IPS-18c (cell line): ENCODE measurements around the gene ST6GALNAC4.

ENCODE experiments used
- H3K4me3 ChIP-seq: 2 replicates; pipeline ENCODE4 v1.7.0; 2013; ENCODE audit warnings: low read depth, mild to moderate bottlenecking, low read length, moderate library complexity; ENCODE audit not compliant: insufficient read depth
- H3K9me3 ChIP-seq: one replicate; pipeline ENCODE4 v1.6.1; 2013; ENCODE audit warnings: mild to moderate bottlenecking, low read length, moderate library complexity; ENCODE audit not compliant: control insufficient read depth, insufficient read depth

The ST6GALNAC4 gene

GRCh38 chr9:127950513-127951289 is 33.9 kb upstream of the ST6GALNAC4 start:
- Histone ChIP-seq H3K4me3 (no peak overlapping the region), H3K9me3 (no peaks in the 10 kb centered on the region)

GRCh38 chr9:127949827-127950512 is 33.1 kb upstream of the ST6GALNAC4 start:
- H3K4me3 ChIP-seq: no peak overlapping the region
- H3K9me3 ChIP-seq: no peaks in the 10 kb centered on the region

GRCh38 chr9:127947841-127948710 is 31.2 kb upstream of the ST6GALNAC4 start:
- no peak overlapping the region for H3K4me3 ChIP-seq
- H3K9me3 ChIP-seq: no peaks in the 10 kb centered on the region

- Histone ChIP-seq H3K9me3 (no peaks in the 10 kb centered on the region), H3K4me3 (no peak overlapping the region)
These were observed 29.9 kb upstream of the ST6GALNAC4 start for GRCh38 chr9:127946728-127947127.

GRCh38 chr9:127945942-127946341 is 29.1 kb upstream of the ST6GALNAC4 start:
- Histone ChIP-seq H3K4me3 (no peak overlapping the region), H3K9me3 (peaks cover 1% of the 10 kb centered on the region)

- Histone ChIP-seq H3K9me3 (peaks cover 2% of the 10 kb centered on the region), H3K4me3 (no peak overlapping the region)
These were observed 28.5 kb upstream of the ST6GALNAC4 start for GRCh38 chr9:127945338-127945737.

GRCh38 chr9:127944586-127945218 is 27.9 kb upstream of the ST6GALNAC4 start:
- Histone ChIP-seq H3K9me3 (peaks cover 2% of the 10 kb centered on the region), H3K4me3 (no peak overlapping the region)

- H3K4me3 ChIP-seq: no peak overlapping the region
- peaks cover 2% of the 10 kb centered on the region for H3K9me3 ChIP-seq
These were observed 26.9 kb upstream of the ST6GALNAC4 start for GRCh38 chr9:127943731-127944144.

GRCh38 chr9:127943011-127943662 is 26.3 kb upstream of the ST6GALNAC4 start:
- H3K4me3 ChIP-seq: no peak overlapping the region; the same call in 1 of the 2 replicates
- H3K9me3 ChIP-seq: peaks cover 2% of the 10 kb centered on the region

- Histone ChIP-seq H3K9me3 (peaks cover 2% of the 10 kb centered on the region), H3K4me3 (no peak overlapping the region)
These were observed 25.6 kb upstream of the ST6GALNAC4 start for GRCh38 chr9:127942216-127943010.

GRCh38 chr9:127941961-127942215 is 25.0 kb upstream of the ST6GALNAC4 start:
- Histone ChIP-seq H3K9me3 (peaks cover 2% of the 10 kb centered on the region), H3K4me3 (no peak overlapping the region)

- no peak overlapping the region for H3K4me3 ChIP-seq
- peaks cover 2% of the 10 kb centered on the region for H3K9me3 ChIP-seq
These were observed 24.5 kb upstream of the ST6GALNAC4 start for GRCh38 chr9:127941062-127941960.

- H3K4me3 ChIP-seq: no peak overlapping the region
- H3K9me3 ChIP-seq: peaks cover 2% of the 10 kb centered on the region
These were observed 23.8 kb upstream of the ST6GALNAC4 start for GRCh38 chr9:127940593-127940992.

- H3K9me3 ChIP-seq: peaks cover 2% of the 10 kb centered on the region
- peak overlapping the region; percentile 96 for H3K4me3 ChIP-seq
These were observed 21.5 kb upstream of the ST6GALNAC4 start for GRCh38 chr9:127938298-127938690.
